ENCODE measurements around the gene MUC13. TPM values are rescaled to one million over a fixed set of nuclear protein-coding genes. Genes with fewer than 3 reads are reported as not detected.

The MUC13 gene
- total RNA-seq, 1 donor from 2014 or later = not detected

DNA sequence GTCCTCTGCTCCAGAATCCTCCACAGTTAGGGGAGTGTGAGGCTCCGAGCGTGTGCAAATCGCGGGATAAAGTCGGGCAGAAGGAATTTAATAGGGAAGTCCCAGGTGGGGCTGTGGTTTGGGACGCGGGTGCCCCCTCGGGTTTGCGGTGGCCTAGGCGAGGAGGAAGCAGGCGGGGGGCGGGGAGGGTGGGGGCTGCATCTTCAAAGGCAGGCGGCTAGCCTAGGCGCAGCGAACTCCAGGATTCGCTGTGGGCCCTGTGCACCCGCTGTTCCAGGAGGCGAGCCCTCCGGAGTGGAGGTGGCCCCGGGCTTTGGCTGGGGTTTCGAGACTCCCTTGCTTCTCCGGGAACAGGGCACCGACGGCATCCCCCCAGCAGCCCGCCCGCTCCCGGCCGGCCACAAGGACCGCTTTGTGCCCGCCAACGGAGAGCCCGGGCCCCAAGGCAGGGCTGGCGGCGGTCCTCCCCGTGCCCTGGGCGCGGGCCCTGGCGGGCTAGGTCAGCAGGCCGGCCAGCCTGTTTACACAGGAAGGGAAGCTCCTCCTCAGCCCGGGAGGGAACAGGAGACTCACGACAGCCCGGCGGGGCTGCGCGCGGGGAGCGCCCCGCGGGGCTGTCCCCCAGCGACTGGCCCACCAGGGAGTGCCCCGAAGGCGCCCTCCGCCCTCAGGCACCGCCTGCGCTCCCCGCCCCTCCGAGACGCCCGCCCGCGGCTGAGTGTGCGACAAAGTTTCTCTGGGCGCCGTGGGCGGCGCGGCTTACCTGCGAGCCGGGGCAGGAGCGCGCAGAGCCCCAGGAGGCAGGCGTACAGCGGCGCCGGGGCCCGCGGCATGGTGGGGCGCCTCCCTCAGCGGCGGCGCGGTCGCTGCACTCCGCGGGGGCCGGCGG is 48.1 kb downstream of the MUC13 start:
- DNase-seq = peak; percentile 17
- Mint-ChIP-seq H3K4me1 (peaks cover 6% of the 10 kb centered on the region), H3K36me3 (ENCODE audit: low read depth) (no peaks in the 10 kb centered on the region), H3K27ac (no peak overlapping the region), H3K4me3 (peak overlapping the region; percentile 61), H3K9me3 (no peaks in the 10 kb centered on the region), H3K27me3 (peaks cover 57% of the 10 kb centered on the region)
- intact Hi-C loops (cut with micrococcal nuclease) = no loop called here
- ChIA-PET POLR2A (no interaction called here), CTCF (no interaction called here)
- peak; percentile 30 for ATAC-seq (ENCODE audit: low read depth)
- TF ChIP-seq, protein P1, sequence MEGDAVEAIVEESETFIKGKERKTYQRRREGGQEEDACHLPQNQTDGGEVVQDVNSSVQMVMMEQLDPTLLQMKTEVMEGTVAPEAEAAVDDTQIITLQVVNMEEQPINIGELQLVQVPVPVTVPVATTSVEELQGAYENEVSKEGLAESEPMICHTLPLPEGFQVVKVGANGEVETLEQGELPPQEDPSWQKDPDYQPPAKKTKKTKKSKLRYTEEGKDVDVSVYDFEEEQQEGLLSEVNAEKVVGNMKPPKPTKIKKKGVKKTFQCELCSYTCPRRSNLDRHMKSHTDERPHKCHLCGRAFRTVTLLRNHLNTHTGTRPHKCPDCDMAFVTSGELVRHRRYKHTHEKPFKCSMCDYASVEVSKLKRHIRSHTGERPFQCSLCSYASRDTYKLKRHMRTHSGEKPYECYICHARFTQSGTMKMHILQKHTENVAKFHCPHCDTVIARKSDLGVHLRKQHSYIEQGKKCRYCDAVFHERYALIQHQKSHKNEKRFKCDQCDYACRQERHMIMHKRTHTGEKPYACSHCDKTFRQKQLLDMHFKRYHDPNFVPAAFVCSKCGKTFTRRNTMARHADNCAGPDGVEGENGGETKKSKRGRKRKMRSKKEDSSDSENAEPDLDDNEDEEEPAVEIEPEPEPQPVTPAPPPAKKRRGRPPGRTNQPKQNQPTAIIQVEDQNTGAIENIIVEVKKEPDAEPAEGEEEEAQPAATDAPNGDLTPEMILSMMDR (IDR thresholded peaks at IDR 0.05) = no peak

GRCh38 chr3:124885466-124886167 is 48.9 kb downstream of the MUC13 start:
- ChIA-PET CTCF (no interaction called here), POLR2A (no interaction called here)
- H3K27me3 Mint-ChIP-seq = peaks cover 57% of the 10 kb centered on the region
- ATAC-seq (ENCODE audit: low read depth) = no peak
- intact Hi-C loops (cut with micrococcal nuclease) = no loop called here
- H3K9me3 Mint-ChIP-seq = no peaks in the 10 kb centered on the region
- H3K4me3 Mint-ChIP-seq = peak overlapping the region; percentile 61
- H3K27ac Mint-ChIP-seq = no peak overlapping the region
- TF ChIP-seq, protein P1 (IDR thresholded peaks at IDR 0.05) = no peak
- no peak for DNase-seq
- no peaks in the 10 kb centered on the region for H3K36me3 Mint-ChIP-seq (ENCODE audit: low read depth)
- H3K4me1 Mint-ChIP-seq = peaks cover 6% of the 10 kb centered on the region

DNA sequence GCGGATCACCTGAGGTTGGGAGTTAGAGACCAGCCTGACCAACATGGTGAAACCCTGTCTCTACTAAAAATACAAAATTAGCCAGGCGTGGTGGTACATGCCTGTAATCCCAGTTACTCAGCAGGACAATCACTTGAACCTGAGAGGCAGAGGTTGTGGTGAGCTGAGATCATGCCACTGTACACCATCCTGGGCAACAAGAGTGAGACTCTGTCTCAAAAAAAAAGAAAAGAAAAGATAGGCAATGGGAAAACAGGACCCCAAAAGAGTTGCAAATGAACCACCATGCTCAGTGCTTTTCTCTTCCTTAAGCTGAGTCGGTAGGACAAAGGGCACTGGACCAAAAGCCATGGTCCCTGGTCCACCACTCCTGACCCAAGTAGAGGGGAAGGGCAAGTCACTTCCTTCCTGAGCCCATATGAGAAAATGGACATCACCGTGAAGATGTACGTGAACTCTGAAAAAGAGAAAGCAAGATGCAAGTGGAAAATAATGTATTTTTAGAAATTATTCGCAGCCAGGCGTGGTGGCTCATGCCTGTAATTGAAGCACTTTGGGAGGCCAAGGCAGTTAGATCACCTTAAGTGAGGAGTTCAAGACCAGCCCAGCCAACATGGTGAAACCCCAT is 50.0 kb downstream of the MUC13 start:
- POLR2A ChIA-PET = no interaction called here
- CTCF ChIA-PET = no interaction called here
- DNase-seq (no peak), ATAC-seq (ENCODE audit: low read depth) (no peak)
- peaks cover 51% of the 10 kb centered on the region for H3K27me3 Mint-ChIP-seq
- TF ChIP-seq, protein P1 (IDR thresholded peaks at IDR 0.05) = no peak
- no peaks in the 10 kb centered on the region for H3K9me3 Mint-ChIP-seq
- peaks cover 6% of the 10 kb centered on the region for H3K4me1 Mint-ChIP-seq
- no peaks in the 10 kb centered on the region for H3K36me3 Mint-ChIP-seq (ENCODE audit: low read depth)
- H3K4me3 Mint-ChIP-seq = no peak overlapping the region
- intact Hi-C loops (cut with micrococcal nuclease) = no loop called here
- H3K27ac Mint-ChIP-seq = no peak overlapping the region

- CTCF ChIA-PET = no interaction called here
- intact Hi-C loops (cut with micrococcal nuclease) = no loop called here
- no peak for ATAC-seq (ENCODE audit: low read depth)
- Mint-ChIP-seq H3K9me3 (no peaks in the 10 kb centered on the region), H3K27me3 (peaks cover 55% of the 10 kb centered on the region), H3K4me3 (no peak overlapping the region), H3K27ac (no peak overlapping the region), H3K36me3 (ENCODE audit: low read depth) (no peaks in the 10 kb centered on the region), H3K4me1 (peaks cover 6% of the 10 kb centered on the region)
- POLR2A ChIA-PET = no interaction called here
- TF ChIP-seq, protein P1 (IDR thresholded peaks at IDR 0.05) = no peak
- DNase-seq = no peak
These were observed 50.6 kb downstream of the MUC13 start for GRCh38 chr3:124883766-124884473.

All from activated B cell treated with CpG ODN at 0.5 μM for 24 hours (primary cell).